Urothelium cell line (cell line): Measurements from ENCODE around the gene HDAC8.
"Not testable (repeated sequence)": the region's sequence is repeated elsewhere in the genome, so short reads cannot be mapped to it uniquely, and the experiment has no call there.

ENCODE experiments used
- DNase-seq: peaks from one replicate; pipeline ENCODE4 v3.0.0; 2011; ENCODE audit warnings: low spot score, mixed read lengths
- FAIRE-seq: peaks from 2 replicates; lab custom pipeline; 2011; peaks lifted over from hg19 to GRCh38; lab: Jason Lieb, UNC

Gene HDAC8

GRCh38 chrX:72465889-72466288, 106.8 kb downstream of the HDAC8 start:
- DNase-seq, result no peak
- FAIRE-seq, result no peak

DNA sequence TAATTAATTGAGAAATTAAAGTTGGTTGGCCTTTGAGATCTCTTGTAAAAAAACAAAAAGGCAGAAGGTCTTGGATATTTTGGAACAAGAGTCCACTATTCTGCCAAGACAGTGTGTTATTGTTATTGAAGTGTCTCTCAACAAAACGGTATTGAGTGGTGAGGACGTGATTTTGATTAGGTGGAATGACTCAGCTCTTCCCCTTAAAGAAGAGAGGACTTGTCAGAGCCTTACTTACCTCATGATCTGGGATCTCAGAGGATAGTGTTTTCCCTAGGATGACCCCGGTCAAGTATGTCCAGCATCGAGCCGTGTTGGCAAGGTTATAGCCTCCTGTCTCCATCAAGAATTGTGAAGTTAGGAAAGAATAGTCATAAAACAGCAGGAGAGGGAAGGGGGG, 110.9 kb downstream of the HDAC8 start:
- FAIRE-seq (no peak), DNase-seq (no peak)

DNA sequence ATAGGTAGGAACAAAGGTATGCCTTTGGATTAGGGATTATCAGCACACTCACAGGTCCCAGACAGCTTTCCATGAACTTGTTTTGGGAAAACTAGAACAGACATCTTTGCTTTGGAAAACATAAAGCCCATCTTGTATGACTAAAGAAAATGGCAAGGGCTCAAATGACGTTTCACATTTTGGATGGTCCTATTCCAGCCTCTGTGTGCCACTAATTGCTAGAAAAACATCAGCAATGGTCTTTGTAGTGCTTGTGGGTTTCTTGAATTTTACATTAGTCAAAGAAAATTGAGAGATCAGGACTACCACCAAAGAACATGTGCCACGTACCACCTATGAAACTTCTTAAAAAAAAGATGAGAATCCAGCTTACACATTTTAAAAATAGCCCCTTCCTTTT, 111.4 kb downstream of the HDAC8 start:
- FAIRE-seq (no peak), DNase-seq (no peak)

DNA sequence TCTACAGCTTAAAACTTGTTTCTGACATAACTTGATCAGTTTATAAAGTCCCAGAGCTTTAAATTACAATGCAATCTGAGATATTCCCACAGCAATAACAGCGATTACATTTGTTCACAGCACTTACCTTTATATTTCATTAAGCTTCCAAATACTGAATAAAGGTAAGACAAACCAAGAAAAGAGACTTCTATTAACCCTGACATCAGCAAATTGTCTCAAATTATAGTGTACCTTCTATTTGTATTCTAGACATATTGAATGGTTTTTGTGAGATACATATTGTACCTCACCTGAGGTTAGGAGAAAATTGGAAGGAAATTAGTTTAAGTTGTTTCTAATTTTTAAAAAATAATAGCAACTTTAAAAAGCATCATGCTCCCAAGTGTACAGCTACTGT, 111.9 kb downstream of the HDAC8 start:
- DNase-seq (no peak), FAIRE-seq (no peak)

- not testable (repeated sequence) for DNase-seq, FAIRE-seq
These were observed 123.6 kb downstream of the HDAC8 start for GRCh38 chrX:72449034-72449433.

DNA sequence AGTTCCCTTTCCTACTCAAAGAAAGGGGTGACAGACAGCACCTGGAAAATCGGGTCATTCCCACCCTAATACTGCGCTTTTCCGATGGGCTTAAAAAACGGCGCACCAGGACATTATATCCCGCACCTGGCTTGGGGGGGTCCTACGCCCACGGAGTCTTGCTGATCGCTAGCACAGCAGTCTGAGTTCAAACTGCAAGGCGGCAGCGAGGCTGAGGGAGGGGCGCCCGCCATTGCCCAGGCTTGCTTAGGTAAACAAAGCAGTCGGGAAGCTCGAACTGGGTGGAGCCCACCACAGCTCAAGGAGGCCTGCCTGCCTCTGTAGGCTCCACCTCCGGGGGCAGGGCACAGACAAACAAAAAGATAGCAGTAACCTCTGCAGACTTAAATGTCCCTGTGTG, 131.9 kb downstream of the HDAC8 start:
- not testable (repeated sequence) for DNase-seq, FAIRE-seq

DNA sequence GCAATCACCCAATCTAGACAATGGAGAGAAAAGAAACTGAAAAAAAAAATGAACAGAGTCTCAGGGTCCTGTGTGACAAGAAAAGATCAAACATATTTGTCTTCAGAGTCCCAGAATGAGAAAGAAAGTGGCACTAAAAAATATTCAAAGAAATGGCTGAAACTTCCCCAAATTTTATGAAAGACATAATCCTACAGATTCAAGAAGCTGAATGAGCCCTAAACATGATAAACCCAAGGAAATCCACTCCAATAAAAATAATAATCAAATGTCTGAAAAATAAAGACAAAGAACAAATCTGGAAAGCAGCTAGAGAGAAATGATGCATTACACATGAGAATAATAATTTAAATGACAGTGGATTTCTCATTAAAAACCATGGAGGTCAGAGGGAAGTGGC, 136.6 kb downstream of the HDAC8 start:
- DNase-seq, result no peak
- FAIRE-seq, result no peak

- no peak for DNase-seq
- no peak for FAIRE-seq
These were observed 142.2 kb downstream of the HDAC8 start for GRCh38 chrX:72430405-72430968.

- DNase-seq (no peak), FAIRE-seq (no peak)
These were observed 150.8 kb downstream of the HDAC8 start for GRCh38 chrX:72421797-72422196.

- no peak for DNase-seq
- FAIRE-seq, result no peak
These were observed 162.7 kb downstream of the HDAC8 start for GRCh38 chrX:72409993-72410392.

GRCh38 chrX:72408885-72409284, 163.8 kb downstream of the HDAC8 start:
- FAIRE-seq (no peak), DNase-seq (no peak)

GRCh38 chrX:72405136-72405535, 167.5 kb downstream of the HDAC8 start:
- FAIRE-seq, DNase-seq: not testable (repeated sequence)

GRCh38 chrX:72402614-72403013, 170.0 kb downstream of the HDAC8 start:
- DNase-seq, result no peak
- FAIRE-seq, result no peak

GRCh38 chrX:72399816-72400215, 172.8 kb downstream of the HDAC8 start:
- no peak for FAIRE-seq

DNA sequence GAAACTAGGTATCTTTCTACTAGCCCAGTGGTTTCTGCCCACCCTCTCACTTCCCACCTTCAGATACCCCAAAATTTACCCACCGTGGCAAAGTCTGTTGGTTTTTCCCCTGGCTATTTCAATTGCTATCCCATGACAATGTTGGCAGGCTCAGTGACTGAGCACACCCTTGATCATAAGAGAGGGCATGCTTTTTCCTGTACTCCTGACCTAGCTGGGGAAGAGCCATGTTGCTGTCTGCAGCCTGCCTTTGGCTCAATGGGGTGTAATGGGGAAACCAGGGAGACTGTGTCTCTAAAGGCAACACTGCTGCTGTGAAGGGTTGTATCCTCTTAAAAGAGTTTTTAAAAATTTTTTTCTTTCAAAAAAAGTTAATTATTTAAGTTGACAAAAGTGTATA, 176.5 kb downstream of the HDAC8 start:
- DNase-seq (no peak), FAIRE-seq (no peak)

More at GRCh38 chrX:72399816-72400215, 172.8 kb downstream of the HDAC8 start:
- no peak for DNase-seq

DNA sequence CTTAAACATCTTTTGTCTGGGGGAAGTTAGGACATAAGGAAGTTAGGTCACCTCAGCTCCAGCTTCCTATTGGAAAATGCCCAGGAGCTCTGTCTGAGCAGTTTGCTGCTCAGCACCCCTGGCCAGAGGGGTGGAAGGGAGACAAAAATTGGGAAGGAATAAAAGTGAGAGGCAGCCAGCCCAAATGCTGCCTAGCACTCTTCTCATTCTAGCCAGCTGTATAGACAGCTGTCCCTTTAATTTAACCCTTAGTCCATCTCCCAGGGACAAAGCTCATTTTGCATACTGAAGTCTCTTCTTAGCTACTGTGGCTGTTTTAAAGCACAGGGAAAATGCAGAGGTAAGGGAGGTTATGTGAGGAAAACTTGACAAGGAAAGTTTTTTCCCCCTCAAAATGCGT, 177.4 kb downstream of the HDAC8 start:
- FAIRE-seq, result no peak
- no peak for DNase-seq

DNA sequence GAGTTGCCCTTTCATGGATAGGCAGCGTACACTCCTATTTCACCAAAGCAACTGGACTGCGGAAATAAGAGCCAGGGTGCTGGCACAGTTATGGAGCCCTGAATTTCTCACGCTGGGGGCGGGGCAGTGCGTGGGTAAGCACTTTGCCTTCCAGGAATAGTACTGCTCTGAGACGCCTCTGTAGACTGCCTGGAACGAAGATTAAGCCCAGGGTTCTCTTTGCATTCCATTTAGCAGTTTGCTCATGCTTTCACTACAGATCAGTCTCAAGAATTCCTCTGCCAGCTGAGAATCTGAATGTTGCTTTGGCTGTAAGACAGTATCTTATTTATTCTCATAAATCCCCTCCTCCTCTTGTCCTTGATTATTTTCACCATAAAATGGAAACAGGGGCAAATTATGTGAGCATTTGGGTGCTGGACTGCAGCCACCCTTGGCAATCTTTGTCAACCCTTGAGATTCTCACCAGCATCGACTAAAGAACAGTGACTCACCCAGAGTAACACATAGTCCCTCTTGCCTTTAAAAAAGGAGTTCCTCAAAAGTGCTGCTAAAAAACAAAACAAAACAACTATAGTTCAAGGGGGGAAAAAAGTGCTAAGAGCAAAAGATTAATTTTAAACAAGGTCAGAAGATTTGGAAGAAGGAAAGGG, 178.0 kb downstream of the HDAC8 start:
- DNase-seq (no peak), FAIRE-seq (no peak)

- DNase-seq (no peak), FAIRE-seq (no peak)
These were observed 178.7 kb downstream of the HDAC8 start for GRCh38 chrX:72393836-72394517.

- no peak for DNase-seq
- FAIRE-seq, result no peak
These were observed 179.5 kb downstream of the HDAC8 start for GRCh38 chrX:72392816-72393800.

DNA sequence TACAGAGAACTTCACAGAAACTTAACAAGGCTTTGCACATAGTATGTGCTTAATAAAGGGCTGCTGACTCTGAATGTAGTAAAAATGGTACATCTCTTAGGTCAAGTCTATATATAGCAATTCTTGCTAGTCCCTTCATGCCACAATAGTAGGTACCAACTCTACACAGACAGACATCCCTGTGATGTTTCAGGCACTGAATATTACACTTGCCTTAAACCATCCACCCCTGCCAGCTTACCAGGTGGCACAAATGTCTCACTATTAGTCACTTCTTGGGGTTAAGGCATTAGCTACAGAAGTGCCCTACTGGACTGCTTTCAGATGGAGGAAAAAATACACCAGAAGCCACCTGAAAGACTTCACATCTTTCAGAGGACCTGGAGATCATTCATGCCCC, 180.6 kb downstream of the HDAC8 start:
- FAIRE-seq, result no peak
- no peak for DNase-seq

GRCh38 chrX:72387247-72387646, 185.4 kb downstream of the HDAC8 start:
- FAIRE-seq, result no peak

More at GRCh38 chrX:72387247-72387646, 185.4 kb downstream of the HDAC8 start:
- no peak for DNase-seq
